IMR-90 (cell line): ENCODE measurements around the gene SLC2A10. TPM values are rescaled to one million over a fixed set of nuclear protein-coding genes. Genes with fewer than 3 reads are reported as not detected.

ENCODE experiments used
- ATAC-seq: fragments of 200-7000 bp; cut with Tn5 transposase; 2 replicates; pipeline ENCODE4 v1.9.1; 2020; ENCODE audit warnings: low read depth, mild to moderate bottlenecking, moderate library complexity
- BruUV-seq: library from RNA; stranded (reverse); fragments of 400-500 nt; replicated peaks from 2 replicates; lab custom pipeline; 2021; lab: Mats Ljungman, UMichigan
- CTCF ChIA-PET: fragments of 300-600 bp; formaldehyde crosslinking; extraction: SDS; loops from one replicate; lab custom pipeline; 2021; ENCODE audit warnings: antibody characterized with exemption; lab: Yijun Ruan, JAX
- POLR2A ChIA-PET: fragments of 300-600 bp; sonication (Branson Sonifier 250); formaldehyde crosslinking; loops from one replicate; lab custom pipeline; 2022; ENCODE audit warnings: antibody characterized with exemption; ENCODE audit not compliant: unreplicated experiment; lab: Charles Lee
- DNase-seq: peaks from one replicate; pipeline ENCODE4 v3.0.0; 2013
- H2AFZ ChIP-seq: replicated peaks from 2 replicates; pipeline ENCODE3; 2013; ENCODE audit warnings: low read length, mild to moderate bottlenecking; ENCODE audit not compliant: poor library complexity
- H2AK5ac ChIP-seq: 2 replicates; pipeline ENCODE4 v1.6.1; 2013; ENCODE audit warnings: low read depth, low read length, inconsistent platforms
- H2AK9ac ChIP-seq: replicated peaks from 2 replicates; pipeline ENCODE3; 2013; ENCODE audit warnings: mild to moderate bottlenecking, low read depth, low read length, moderate library complexity; ENCODE audit not compliant: poor library complexity
- H2BK120ac ChIP-seq: 2 replicates; pipeline ENCODE4 v1.6.1; 2013; ENCODE audit warnings: low read depth, low read length, inconsistent platforms
- H2BK15ac ChIP-seq: 3 replicates; pipeline ENCODE4 v1.6.1; 2013; ENCODE audit warnings: low read depth, low read length, inconsistent platforms
- H2BK20ac ChIP-seq: 2 replicates; pipeline ENCODE4 v1.6.1; 2013; ENCODE audit warnings: low read depth, mild to moderate bottlenecking, inconsistent platforms, low read length, moderate library complexity
- H2BK5ac ChIP-seq: 2 replicates; pipeline ENCODE4 v1.6.1; 2013; ENCODE audit warnings: mild to moderate bottlenecking, low read depth, low read length, inconsistent platforms; ENCODE audit not compliant: poor library complexity, severe bottlenecking
- H3K14ac ChIP-seq: replicated peaks from 2 replicates; pipeline ENCODE4 v1.6.1; 2013; ENCODE audit warnings: low read depth, low read length, inconsistent platforms
- H3K18ac ChIP-seq: 2 replicates; pipeline ENCODE4 v1.6.1; 2013; ENCODE audit warnings: low read depth, low read length, control low read depth
- H3K23ac ChIP-seq: 2 replicates; pipeline ENCODE4 v1.6.1; 2013; ENCODE audit warnings: low read depth, low read length, inconsistent platforms
- H3K27ac ChIP-seq: 2 replicates; pipeline ENCODE4 v1.5.1; 2013; ENCODE audit warnings: mild to moderate bottlenecking, control low read depth, low read length; ENCODE audit not compliant: insufficient read depth
- H3K27me3 ChIP-seq: 2 replicates; pipeline ENCODE4 v1.6.1; 2013; ENCODE audit warnings: low read length; ENCODE audit not compliant: control insufficient read depth, insufficient read depth
- H3K36me3 ChIP-seq: 2 replicates; pipeline ENCODE4 v1.6.1; 2013; ENCODE audit warnings: low read length, mixed read lengths; ENCODE audit not compliant: control insufficient read depth, insufficient read depth
- H3K4ac ChIP-seq: 2 replicates; pipeline ENCODE4 v1.6.1; 2013; ENCODE audit warnings: low read depth, low read length, inconsistent platforms
- H3K4me1 ChIP-seq: 2 replicates; pipeline ENCODE4 v1.6.1; 2013; ENCODE audit warnings: low read length, mixed read lengths; ENCODE audit not compliant: control insufficient read depth, insufficient read depth
- H3K4me2 ChIP-seq: 2 replicates; pipeline ENCODE4 v1.6.1; 2013; ENCODE audit warnings: low read depth, mild to moderate bottlenecking, control low read depth, low read length, moderate library complexity
- H3K4me3 ChIP-seq: 2 replicates; pipeline ENCODE4 v1.5.1; 2013; ENCODE audit warnings: low read depth, mild to moderate bottlenecking, control low read depth, low read length, moderate library complexity; ENCODE audit not compliant: insufficient read depth
- H3K56ac ChIP-seq: 2 replicates; pipeline ENCODE4 v1.6.1; 2013; ENCODE audit warnings: low read length, inconsistent platforms; ENCODE audit not compliant: insufficient read depth; ENCODE audit errors: extremely low read depth
- H3K79me1 ChIP-seq, 2 experiments: 2 replicates each; pipeline ENCODE4 v1.6.1; 2013; ENCODE audit warnings: low read length in 2 of 2, inconsistent platforms in 1 of 2, low read depth in 1 of 2
- H3K9ac ChIP-seq: 2 replicates; pipeline ENCODE4 v1.6.1; 2013; ENCODE audit warnings: low read depth, low read length, control low read depth
- H3K9me1 ChIP-seq: 2 replicates; pipeline ENCODE4 v1.6.1; 2013; ENCODE audit warnings: low read length, inconsistent platforms; ENCODE audit not compliant: insufficient read depth
- H3K9me3 ChIP-seq: 2 replicates; pipeline ENCODE4 v1.6.1; 2013; ENCODE audit warnings: low read length; ENCODE audit not compliant: control insufficient read depth, insufficient read depth
- H4K20me1 ChIP-seq: 2 replicates; pipeline ENCODE4 v1.6.1; 2013; ENCODE audit warnings: low read length, inconsistent platforms; ENCODE audit not compliant: insufficient read depth
- H4K5ac ChIP-seq: 2 replicates; pipeline ENCODE4 v1.6.1; 2013; ENCODE audit warnings: mild to moderate bottlenecking, low read depth, low read length, control low read depth
- H4K8ac ChIP-seq, 2 experiments: 2 replicates each; pipeline ENCODE4 v1.6.1; 2013; ENCODE audit warnings: low read depth in 2 of 2, low read length in 2 of 2, control low read depth in 1 of 2, inconsistent platforms in 1 of 2
- H4K91ac ChIP-seq: 2 replicates; pipeline ENCODE4 v1.6.1; 2013; ENCODE audit warnings: low read depth, low read length, inconsistent platforms; ENCODE audit not compliant: insufficient read depth
- BHLHE40 ChIP-seq: fragments of 150-350 bp; IDR thresholded peaks from 2 replicates; pipeline ENCODE4 v1.6.1; 2016; ENCODE audit warnings: mild to moderate bottlenecking, low read depth, low read length
- CEBPB ChIP-seq: IDR thresholded peaks from 2 replicates; pipeline ENCODE4 v1.6.1; 2012; ENCODE audit warnings: low read depth, low read length, improper control_type of control experiment
- CHD1 ChIP-seq: IDR thresholded peaks from 2 replicates; pipeline ENCODE4 v1.6.1; 2012; ENCODE audit warnings: low read depth, low read length, improper control_type of control experiment
- MAFK ChIP-seq: IDR thresholded peaks from 2 replicates; pipeline ENCODE4 v1.6.1; 2012; ENCODE audit warnings: low read depth, low read length, improper control_type of control experiment
- MAZ ChIP-seq: IDR thresholded peaks from 2 replicates; pipeline ENCODE4 v1.6.1; 2012; ENCODE audit warnings: low read depth, mild to moderate bottlenecking, low read length, improper control_type of control experiment, moderate library complexity, borderline replicate concordance
- MXI1 ChIP-seq: IDR thresholded peaks from 2 replicates; pipeline ENCODE4 v1.6.1; 2012; ENCODE audit warnings: low read depth, mild to moderate bottlenecking, low read length, moderate library complexity, borderline replicate concordance
- NFE2L2 ChIP-seq: fragments of 150-350 bp; IDR thresholded peaks from 2 replicates; pipeline ENCODE4 v1.6.1; 2016; ENCODE audit warnings: low read depth, mild to moderate bottlenecking, low read length
- POLR2A ChIP-seq: IDR thresholded peaks from 2 replicates; pipeline ENCODE4 v1.6.1; 2012; ENCODE audit warnings: mild to moderate bottlenecking, low read depth, low read length
- RAD21 ChIP-seq: IDR thresholded peaks from 2 replicates; pipeline ENCODE4 v1.6.1; 2012; ENCODE audit warnings: low read length, improper control_type of control experiment
- RCOR1 ChIP-seq: IDR thresholded peaks from 2 replicates; pipeline ENCODE4 v1.6.1; 2012; ENCODE audit warnings: mild to moderate bottlenecking, low read length, improper control_type of control experiment; ENCODE audit not compliant: insufficient replicate concordance
- RFX5 ChIP-seq: IDR thresholded peaks from 2 replicates; pipeline ENCODE4 v1.8.0; 2012; ENCODE audit warnings: low read depth, mild to moderate bottlenecking, low read length, moderate library complexity
- SMC3 ChIP-seq: fragments of 150-350 bp; IDR thresholded peaks from 2 replicates; pipeline ENCODE4 v1.6.1; 2016; ENCODE audit warnings: low read depth, mild to moderate bottlenecking, antibody characterized with exemption, low read length, moderate library complexity
- WGBS, 2 experiments: methylation state at CpG; one replicate each; pipeline versions ENCODE4 v1.1.5 to v1.1.7; 2013; ENCODE audit warnings: missing lambda C conversion rate in 2 of 2; ENCODE audit not compliant: insufficient read length in 1 of 2; ENCODE audit errors: extremely low coverage in 2 of 2; 5-methylcytosine and 5-hydroxymethylcytosine counted together
- dilution Hi-C: fragments of 300-500 bp; cut with HindIII; formaldehyde crosslinking; loops from one replicate; pipeline ENCODE4 v1.14.3; 2018; ENCODE audit warnings: low sequenced_read_pairs; ENCODE audit not compliant: unreplicated experiment
- in situ Hi-C: fragments of 300-500 bp; cut with MboI; formaldehyde crosslinking; loops from 3 replicates; pipeline ENCODE4 v1.14.3; 2019; ENCODE audit warnings: low sequenced_read_pairs, inconsistent platforms, mixed read lengths
- intact Hi-C: fragments of 100-400 bp; cut with micrococcal nuclease; formaldehyde crosslinking; loops from 2 replicates; pipeline ENCODE4 v1.10.0; 2022
- polyA plus RNA-seq, 3 experiments: library from polyadenylated mRNA; depleted of rRNA; stranded (reverse); fragments of >200 nt; gene quantifications; 2 replicates each; pipeline ENCODE4 v1.2.3, GENCODE V29; 2012; ENCODE audit warnings: low replicate concordance in 1 of 3
- total RNA-seq: library from RNA; depleted of rRNA; stranded (reverse); fragments of >200 nt; gene quantifications from 2 replicates; pipeline ENCODE4 v1.2.3, GENCODE V29; 2012
- TF ChIP-seq, protein P1 (sequence below): conservative IDR thresholded peaks from 2 replicates; pipeline ENCODE4 v1.5.1; 2012; ENCODE audit warnings: mild to moderate bottlenecking, low read depth, low read length, improper control_type of control experiment
- TF ChIP-seq, protein P2 (sequence below): fragments of 150-350 bp; IDR thresholded peaks from 2 replicates; pipeline ENCODE4 v1.6.1; 2017; ENCODE audit warnings: mild to moderate bottlenecking, antibody characterized with exemption, low read length, low read depth
- TF ChIP-seq, protein P3 (sequence below): fragments of 150-350 bp; IDR thresholded peaks from 2 replicates; pipeline ENCODE4 v1.6.1; 2016; ENCODE audit warnings: low read depth, mild to moderate bottlenecking, low read length, moderate library complexity, borderline replicate concordance

SLC2A10 gene
- total and polyA plus RNA-seq, 2 of the 4 experiments (the other 2 are of a cell fraction), result 15.2 to 22.0 TPM

DNA sequence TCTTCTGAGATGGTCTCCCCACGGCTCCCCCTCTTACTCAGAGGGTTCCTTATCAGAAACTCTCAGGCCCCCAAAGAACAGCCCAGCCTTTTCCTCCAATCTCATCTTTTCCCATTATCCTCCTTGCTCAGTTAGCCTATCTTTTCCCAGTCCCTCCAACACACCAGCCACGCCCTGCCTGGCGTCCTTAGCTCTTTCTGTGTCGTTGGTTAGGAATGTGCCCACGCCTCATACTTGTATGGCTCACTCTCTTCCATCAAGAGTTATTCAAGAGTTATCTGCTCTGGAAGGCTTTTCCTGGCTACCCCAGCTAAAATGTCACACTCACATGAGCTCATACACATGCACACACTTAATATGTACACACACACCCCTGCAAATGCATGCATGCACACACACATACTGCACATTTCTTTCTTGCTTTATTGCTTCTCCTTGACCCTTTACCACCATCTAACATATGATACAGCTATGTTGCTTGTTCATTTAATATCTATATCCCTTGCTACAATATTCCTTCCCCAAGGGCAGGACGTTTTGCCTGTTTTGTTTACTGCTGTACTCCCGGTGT is 37.6 kb downstream of the SLC2A10 start:
- H4K8ac ChIP-seq, result peak overlapping the region in 1 of 2 experiments; percentile 54; a peak in 1 of 4 replicates
- ATAC-seq (peak; percentile 72), DNase-seq (peak; percentile 71)
- H3K9me3 ChIP-seq, result no peaks in the 10 kb centered on the region
- BruUV-seq, result no TSS peak
- H2AK5ac ChIP-seq, result 0 out of 2 replicates have a peak overlapping the region, but pooled peaks have one; percentile 21
- WGBS, 2 experiments, result 17% methylated on average over 4 of the region's 7 CpGs; no CpG with 5 or more reads in 1 of the 2 experiments
- no peak overlapping the region for H2BK5ac ChIP-seq
- peak overlapping the region; percentile 53 for H2AFZ ChIP-seq
- no peaks in the 10 kb centered on the region for H4K20me1 ChIP-seq
- H3K79me1 ChIP-seq, result no peaks in the 10 kb centered on the region
- dilution Hi-C loops, result no loop called here
- no peak overlapping the region for H3K56ac ChIP-seq
- no peak overlapping the region for H3K9ac ChIP-seq
- no peaks in the 10 kb centered on the region for H3K27me3 ChIP-seq
- ChIA-PET CTCF (interaction anchor here (0.5 to 1.0 kb wide), 2 partner anchors 28 to 608 kb away, joined by 3 to 6 read pairs; no protein-coding TSS in a partner anchor), POLR2A (interaction anchor here (0.6 kb wide), 1 partner anchor 637 kb away, joined by 3 read pairs; no protein-coding TSS in a partner anchor)
- no peak overlapping the region for H2BK15ac ChIP-seq
- H4K91ac ChIP-seq, result no peak overlapping the region
- H3K14ac ChIP-seq, result peak overlapping the region; percentile 22
- H3K27ac ChIP-seq, result no peak overlapping the region
- H3K4me3 ChIP-seq, result no peak overlapping the region
- H3K4me1 ChIP-seq, result no peaks in the 10 kb centered on the region
- H2AK9ac ChIP-seq, result peak overlapping the region; percentile 52
- H3K18ac ChIP-seq, result no peak overlapping the region
- H2BK120ac ChIP-seq, result peak overlapping the region; percentile 9; the same call in 1 of the 2 replicates
- no peak overlapping the region for H4K5ac ChIP-seq
- H2BK20ac ChIP-seq, result peak overlapping the region; percentile 36; the same call in 1 of the 2 replicates
- intact Hi-C loops, result loop anchor here (1.0 to 5.0 kb wide), 2 partner anchors 226 to 875 kb away; no protein-coding TSS in a partner anchor
- peak overlapping the region; percentile 16; the same call in 1 of the 2 replicates for H3K4ac ChIP-seq
- in situ Hi-C loops, result no loop called here
- H3K9me1 ChIP-seq, result peaks cover 3% of the 10 kb centered on the region; the same call in 1 of the 2 replicates
- H3K36me3 ChIP-seq, result no peaks in the 10 kb centered on the region
- H3K23ac ChIP-seq, result no peak overlapping the region
- 0 out of 2 replicates have a peak overlapping the region, but pooled peaks have one; percentile 9 for H3K4me2 ChIP-seq
- TF ChIP-seq MXI1 (no peak), RFX5 (no peak), RAD21 (no peak), CEBPB (no peak), SMC3 (no peak), CHD1 (no peak), BHLHE40 (no peak), MAFK (no peak), MAZ (no peak), POLR2A (no peak), RCOR1 (no peak), NFE2L2 (no peak)
- TF ChIP-seq, protein P1, sequence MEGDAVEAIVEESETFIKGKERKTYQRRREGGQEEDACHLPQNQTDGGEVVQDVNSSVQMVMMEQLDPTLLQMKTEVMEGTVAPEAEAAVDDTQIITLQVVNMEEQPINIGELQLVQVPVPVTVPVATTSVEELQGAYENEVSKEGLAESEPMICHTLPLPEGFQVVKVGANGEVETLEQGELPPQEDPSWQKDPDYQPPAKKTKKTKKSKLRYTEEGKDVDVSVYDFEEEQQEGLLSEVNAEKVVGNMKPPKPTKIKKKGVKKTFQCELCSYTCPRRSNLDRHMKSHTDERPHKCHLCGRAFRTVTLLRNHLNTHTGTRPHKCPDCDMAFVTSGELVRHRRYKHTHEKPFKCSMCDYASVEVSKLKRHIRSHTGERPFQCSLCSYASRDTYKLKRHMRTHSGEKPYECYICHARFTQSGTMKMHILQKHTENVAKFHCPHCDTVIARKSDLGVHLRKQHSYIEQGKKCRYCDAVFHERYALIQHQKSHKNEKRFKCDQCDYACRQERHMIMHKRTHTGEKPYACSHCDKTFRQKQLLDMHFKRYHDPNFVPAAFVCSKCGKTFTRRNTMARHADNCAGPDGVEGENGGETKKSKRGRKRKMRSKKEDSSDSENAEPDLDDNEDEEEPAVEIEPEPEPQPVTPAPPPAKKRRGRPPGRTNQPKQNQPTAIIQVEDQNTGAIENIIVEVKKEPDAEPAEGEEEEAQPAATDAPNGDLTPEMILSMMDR, result no peak
- TF ChIP-seq, protein P2, sequence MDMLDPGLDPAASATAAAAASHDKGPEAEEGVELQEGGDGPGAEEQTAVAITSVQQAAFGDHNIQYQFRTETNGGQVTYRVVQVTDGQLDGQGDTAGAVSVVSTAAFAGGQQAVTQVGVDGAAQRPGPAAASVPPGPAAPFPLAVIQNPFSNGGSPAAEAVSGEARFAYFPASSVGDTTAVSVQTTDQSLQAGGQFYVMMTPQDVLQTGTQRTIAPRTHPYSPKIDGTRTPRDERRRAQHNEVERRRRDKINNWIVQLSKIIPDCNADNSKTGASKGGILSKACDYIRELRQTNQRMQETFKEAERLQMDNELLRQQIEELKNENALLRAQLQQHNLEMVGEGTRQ, result no peak
- TF ChIP-seq, protein P3, sequence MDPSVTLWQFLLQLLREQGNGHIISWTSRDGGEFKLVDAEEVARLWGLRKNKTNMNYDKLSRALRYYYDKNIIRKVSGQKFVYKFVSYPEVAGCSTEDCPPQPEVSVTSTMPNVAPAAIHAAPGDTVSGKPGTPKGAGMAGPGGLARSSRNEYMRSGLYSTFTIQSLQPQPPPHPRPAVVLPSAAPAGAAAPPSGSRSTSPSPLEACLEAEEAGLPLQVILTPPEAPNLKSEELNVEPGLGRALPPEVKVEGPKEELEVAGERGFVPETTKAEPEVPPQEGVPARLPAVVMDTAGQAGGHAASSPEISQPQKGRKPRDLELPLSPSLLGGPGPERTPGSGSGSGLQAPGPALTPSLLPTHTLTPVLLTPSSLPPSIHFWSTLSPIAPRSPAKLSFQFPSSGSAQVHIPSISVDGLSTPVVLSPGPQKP, result no peak
